ENCODE measurements around the gene SDHB.

Gene SDHB

GRCh38 chr1:17011092-17011438 lies 42.8 kb downstream of the SDHB start:
- FAIRE-seq, result no peak

- no peak for FAIRE-seq
Observed at GRCh38 chr1:17009706-17010105, 44.1 kb downstream of the SDHB start.

GRCh38 chr1:17008208-17008855 lies 45.5 kb downstream of the SDHB start:
- FAIRE-seq, result no peak

- no peak for FAIRE-seq
Observed at GRCh38 chr1:17007121-17007520, 46.7 kb downstream of the SDHB start.

GRCh38 chr1:17005365-17005740 lies 48.5 kb downstream of the SDHB start:
- FAIRE-seq, result no peak

GRCh38 chr1:17004466-17005364 lies 49.1 kb downstream of the SDHB start:
- FAIRE-seq, result no peak

- no peak for FAIRE-seq
Observed at GRCh38 chr1:17002524-17002902, 51.3 kb downstream of the SDHB start.

GRCh38 chr1:17001760-17002523 lies 51.9 kb downstream of the SDHB start:
- FAIRE-seq, result no peak

GRCh38 chr1:16999863-17000262 lies 54.0 kb downstream of the SDHB start:
- no peak for FAIRE-seq

- no peak for FAIRE-seq
Observed at GRCh38 chr1:16998589-16998988, 55.2 kb downstream of the SDHB start.

GRCh38 chr1:16996845-16997244 lies 57.0 kb downstream of the SDHB start:
- FAIRE-seq, result no peak

GRCh38 chr1:16993521-16994038 lies 60.3 kb downstream of the SDHB start:
- FAIRE-seq, result no peak

GRCh38 chr1:16992675-16993074 lies 61.2 kb downstream of the SDHB start:
- FAIRE-seq, result no peak

- no peak for FAIRE-seq
Observed at GRCh38 chr1:16992102-16992501, 61.7 kb downstream of the SDHB start.

- no peak for FAIRE-seq
Observed at GRCh38 chr1:16991571-16991970, 62.3 kb downstream of the SDHB start.

- no peak for FAIRE-seq
Observed at GRCh38 chr1:16989676-16990391, 64.0 kb downstream of the SDHB start.

- FAIRE-seq, result no peak
Observed at GRCh38 chr1:16988210-16988609, 65.6 kb downstream of the SDHB start.

- no peak for FAIRE-seq
Observed at GRCh38 chr1:16986962-16987361, 66.9 kb downstream of the SDHB start.

- FAIRE-seq, result no peak
Observed at GRCh38 chr1:16986560-16986959, 67.3 kb downstream of the SDHB start.

GRCh38 chr1:16986113-16986512 lies 67.7 kb downstream of the SDHB start:
- no peak for FAIRE-seq

- FAIRE-seq, result no peak
Observed at GRCh38 chr1:16984717-16985116, 69.1 kb downstream of the SDHB start.

- FAIRE-seq, result no peak
Observed at GRCh38 chr1:16983649-16984048, 70.2 kb downstream of the SDHB start.

GRCh38 chr1:16982902-16983301 lies 70.9 kb downstream of the SDHB start:
- no peak for FAIRE-seq

All from colon (tissue), 2 donors.